Dermis microvascular lymphatic vessel endothelial cell (primary cell): ENCODE measurements around the gene EIF4E3. TPM values are rescaled to one million over a fixed set of nuclear protein-coding genes. Genes with fewer than 3 reads are reported as not detected.

Source experiments
- DNase-seq, 2 donors: peaks; one replicate each; pipeline versions ENCODE4 v3.0.0 to v3.0.0-alpha.2; 2010; ENCODE audit warnings: low read depth in 2 of 2
- total RNA-seq: library from RNA; depleted of rRNA; stranded (reverse); fragments of >200 nt; gene quantifications from 2 replicates; pipeline ENCODE4 v1.2.1, GENCODE V29; 2014

The EIF4E3 gene
- total RNA-seq, 1 donor from 2014 or later = 1.5 TPM

- no peak for DNase-seq
Measured at GRCh38 chr3:71690341-71690841, 34.8 kb downstream of the EIF4E3 start.

- DNase-seq = peak in 1 of 2 donors; percentile 61
Measured at GRCh38 chr3:71689291-71689690, 35.9 kb downstream of the EIF4E3 start.

- no peak for DNase-seq
Measured at GRCh38 chr3:71688121-71688520, 37.1 kb downstream of the EIF4E3 start.

GRCh38 chr3:71685686-71686085 lies 39.5 kb downstream of the EIF4E3 start:
- DNase-seq = no peak

- DNase-seq = peak in 1 of 2 donors; percentile 47
Measured at GRCh38 chr3:71684757-71685386, 40.3 kb downstream of the EIF4E3 start.

- no peak for DNase-seq
Measured at GRCh38 chr3:71684046-71684756, 41.0 kb downstream of the EIF4E3 start.

GRCh38 chr3:71681224-71681668 lies 44.0 kb downstream of the EIF4E3 start:
- DNase-seq = peak; percentile 45 to 67

GRCh38 chr3:71680603-71681002 lies 44.6 kb downstream of the EIF4E3 start:
- no peak for DNase-seq

- no peak for DNase-seq
Measured at GRCh38 chr3:71676931-71677330, 48.3 kb downstream of the EIF4E3 start.

- no peak for DNase-seq
Measured at GRCh38 chr3:71673486-71673885, 51.7 kb downstream of the EIF4E3 start.

GRCh38 chr3:71672807-71673206 lies 52.4 kb downstream of the EIF4E3 start:
- DNase-seq = no peak

- DNase-seq = no peak
Measured at GRCh38 chr3:71672340-71672739, 52.9 kb downstream of the EIF4E3 start.

- DNase-seq = no peak
Measured at GRCh38 chr3:71671216-71671845, 53.9 kb downstream of the EIF4E3 start.

GRCh38 chr3:71662568-71662967 lies 62.6 kb downstream of the EIF4E3 start:
- no peak for DNase-seq

- no peak for DNase-seq
Measured at GRCh38 chr3:71662056-71662455, 63.1 kb downstream of the EIF4E3 start.

- DNase-seq = no peak
Measured at GRCh38 chr3:71659864-71660591, 65.2 kb downstream of the EIF4E3 start.

- peak; percentile 89 to 98 for DNase-seq
Measured at GRCh38 chr3:71657831-71658530, 67.2 kb downstream of the EIF4E3 start.

GRCh38 chr3:71655061-71655460 lies 70.1 kb downstream of the EIF4E3 start:
- DNase-seq = no peak

GRCh38 chr3:71653414-71653807 lies 71.8 kb downstream of the EIF4E3 start:
- DNase-seq = no peak

GRCh38 chr3:71652781-71653413 lies 72.3 kb downstream of the EIF4E3 start:
- DNase-seq = peak; percentile 78

GRCh38 chr3:71651625-71652024 lies 73.6 kb downstream of the EIF4E3 start:
- no peak for DNase-seq
